SK-N-MC (cell line): ENCODE measurements around the gene TSPOAP1.

Experiments used
- DNase-seq: peaks from one replicate; pipeline ENCODE4 v3.0.0-alpha.2; 2011; ENCODE audit warnings: low read depth, low spot score
- H3K27ac ChIP-seq: fragments of 200-600 bp; sonication (generic); 2 replicates; pipeline ENCODE4 v1.5.1; 2016; ENCODE audit warnings: mixed run types
- H3K36me3 ChIP-seq: fragments of 200-600 bp; sonication (generic); 2 replicates; pipeline ENCODE4 v1.6.1; 2017; ENCODE audit warnings: antibody characterized with exemption, low read length, mixed read lengths; ENCODE audit not compliant: insufficient read depth
- H3K4me3 ChIP-seq: fragments of 200-600 bp; sonication (generic); 2 replicates; pipeline ENCODE4 v1.5.1; 2016
- H3K9ac ChIP-seq: fragments of 200-600 bp; sonication (generic); 2 replicates; pipeline ENCODE4 v1.8.0; 2017; ENCODE audit warnings: mixed run types, mixed read lengths; ENCODE audit not compliant: insufficient read length
- H3K9me3 ChIP-seq: fragments of 200-600 bp; sonication (generic); 2 replicates; pipeline ENCODE4 v1.6.1; 2017; ENCODE audit warnings: low read depth, mild to moderate bottlenecking, antibody characterized with exemption, low read length, moderate library complexity, mixed read lengths
- EZH2 ChIP-seq: fragments of 200-600 bp; sonication (generic); IDR thresholded peaks from one replicate; pipeline ENCODE4 v1.6.1; 2017; ENCODE audit warnings: antibody characterized with exemption
- FOXP2 ChIP-seq: optimal IDR thresholded peaks from 2 replicates; pipeline ENCODE3; 2011; ENCODE audit warnings: mild to moderate bottlenecking, moderate library complexity; ENCODE audit not compliant: insufficient read depth; ENCODE audit errors: extremely low read length, control extremely low read depth
- POLR2AphosphoS5 ChIP-seq: IDR thresholded peaks from 2 replicates; pipeline ENCODE4 v1.6.1; 2012; ENCODE audit warnings: mild to moderate bottlenecking, low read depth, low read length, borderline replicate concordance

The TSPOAP1 gene

GRCh38 chr17:58311429-58311894 lies 17.1 kb downstream of the TSPOAP1 start:
- Histone ChIP-seq H3K27ac (no peak overlapping the region), H3K9me3 (no peaks in the 10 kb centered on the region), H3K36me3 (no peaks in the 10 kb centered on the region), H3K4me3 (no peak overlapping the region), H3K9ac (no peak overlapping the region)
- TF ChIP-seq FOXP2, result no peak
- TF ChIP-seq EZH2, result no peak
- TF ChIP-seq POLR2AphosphoS5, result no peak
- no peak for DNase-seq

- Histone ChIP-seq H3K27ac (no peak overlapping the region), H3K9ac (no peak overlapping the region), H3K4me3 (no peak overlapping the region), H3K36me3 (no peaks in the 10 kb centered on the region), H3K9me3 (no peaks in the 10 kb centered on the region)
- DNase-seq, result no peak
- TF ChIP-seq FOXP2 (no peak), EZH2 (no peak), POLR2AphosphoS5 (no peak)
Measured at GRCh38 chr17:58310511-58311428, 17.8 kb downstream of the TSPOAP1 start.

DNA sequence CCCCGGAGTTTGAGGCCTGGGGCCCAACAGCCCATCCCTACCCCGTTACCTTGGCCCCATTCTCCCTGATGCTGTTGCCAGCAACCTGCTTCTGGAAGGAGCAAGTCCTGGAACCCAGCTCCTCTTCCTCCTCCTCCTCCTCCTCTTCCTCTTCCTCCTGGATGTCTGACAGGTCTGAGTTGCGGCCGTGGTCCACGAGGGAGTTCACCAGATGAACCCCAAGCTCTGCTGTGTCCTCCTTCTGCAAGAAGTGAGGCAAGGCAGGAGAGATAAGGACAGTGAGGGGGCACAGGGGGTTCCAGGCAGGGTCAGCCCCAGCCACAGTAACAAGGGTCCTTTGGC lies 18.7 kb downstream of the TSPOAP1 start:
- Histone ChIP-seq H3K27ac (no peak overlapping the region), H3K4me3 (no peak overlapping the region), H3K9me3 (no peaks in the 10 kb centered on the region), H3K36me3 (no peaks in the 10 kb centered on the region), H3K9ac (no peak overlapping the region)
- TF ChIP-seq POLR2AphosphoS5 (no peak), FOXP2 (no peak), EZH2 (no peak)
- DNase-seq, result no peak

- Histone ChIP-seq H3K36me3 (no peaks in the 10 kb centered on the region), H3K9me3 (no peaks in the 10 kb centered on the region), H3K4me3 (no peak overlapping the region), H3K27ac (no peak overlapping the region), H3K9ac (no peak overlapping the region)
- no peak for TF ChIP-seq EZH2
- no peak for TF ChIP-seq POLR2AphosphoS5
- TF ChIP-seq FOXP2, result no peak
- DNase-seq, result no peak
Measured at GRCh38 chr17:58308985-58309917, 19.3 kb downstream of the TSPOAP1 start.

- Histone ChIP-seq H3K4me3 (no peak overlapping the region), H3K9ac (no peak overlapping the region), H3K36me3 (no peaks in the 10 kb centered on the region), H3K9me3 (no peaks in the 10 kb centered on the region), H3K27ac (no peak overlapping the region)
- TF ChIP-seq EZH2 (no peak), POLR2AphosphoS5 (no peak), FOXP2 (no peak)
- no peak for DNase-seq
Measured at GRCh38 chr17:58308173-58308984, 20.2 kb downstream of the TSPOAP1 start.

DNA sequence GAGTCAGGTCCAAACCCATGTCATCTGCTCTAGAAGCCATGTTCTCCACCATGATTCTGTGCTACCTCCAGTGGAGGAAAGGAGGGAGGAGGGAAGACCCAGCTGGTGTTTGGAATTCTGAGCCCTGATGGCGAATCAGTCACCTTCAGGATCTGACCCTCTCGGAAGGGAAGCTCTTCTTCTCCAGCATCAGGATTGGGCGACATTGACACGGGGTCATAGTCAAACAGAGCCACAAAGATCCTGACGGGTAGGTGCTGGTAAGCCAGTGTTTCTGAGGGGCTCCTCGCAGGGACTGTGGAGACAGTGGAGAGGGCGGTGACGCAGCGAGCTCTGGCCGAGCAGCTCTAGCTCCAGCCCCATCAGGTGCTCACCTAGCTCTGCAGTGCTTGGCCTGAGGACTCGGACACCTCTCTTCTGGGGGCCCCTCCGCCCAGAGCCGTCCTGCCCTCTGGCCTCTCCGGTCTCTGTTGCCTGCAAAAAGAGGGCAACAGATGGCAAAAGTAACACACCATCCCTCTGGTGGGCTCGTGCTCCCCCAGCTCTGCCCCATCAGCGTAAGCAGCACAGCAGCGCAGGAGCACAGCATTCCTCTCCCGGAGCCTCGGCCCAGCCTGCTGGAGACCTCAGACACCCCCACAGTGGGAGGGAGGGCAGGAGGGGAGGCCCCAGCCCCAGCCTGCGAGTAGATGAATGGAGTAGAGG lies 21.0 kb downstream of the TSPOAP1 start:
- H3K9me3 ChIP-seq, result no peaks in the 10 kb centered on the region
- H3K36me3 ChIP-seq, result no peaks in the 10 kb centered on the region
- no peak overlapping the region for H3K4me3 ChIP-seq
- H3K27ac ChIP-seq, result no peak overlapping the region
- no peak for TF ChIP-seq FOXP2
- TF ChIP-seq EZH2, result no peak
- TF ChIP-seq POLR2AphosphoS5, result no peak
- H3K9ac ChIP-seq, result no peak overlapping the region
- DNase-seq, result no peak
